BE2C (cell line): Measurements from ENCODE around the gene PCDHGA8.
"Not testable (repeated sequence)": the region's sequence is repeated elsewhere in the genome, so short reads cannot be mapped to it uniquely, and the experiment has no call there.

ENCODE experiments used
- DNase-seq: peaks from one replicate; pipeline ENCODE4 v3.0.0-alpha.2; 2020
- H3K27me3 ChIP-seq: fragments of 250-450 bp; sonication (Bioruptor Pico); 2 replicates; pipeline ENCODE4 v1.5.1; 2020; ENCODE audit warnings: mild to moderate bottlenecking
- H3K36me3 ChIP-seq: fragments of 250-450 bp; sonication (Bioruptor Pico); 2 replicates; pipeline ENCODE4 v1.5.1; 2020; ENCODE audit warnings: mild to moderate bottlenecking
- H3K4me1 ChIP-seq: fragments of 250-450 bp; sonication (Bioruptor Pico); 2 replicates; pipeline ENCODE4 v1.5.1; 2020
- H3K4me3 ChIP-seq: 2 replicates; pipeline ENCODE4 v1.5.1; 2011; ENCODE audit warnings: low read depth, low read length
- H3K9me3 ChIP-seq: fragments of 250-450 bp; sonication (Bioruptor Pico); 2 replicates; pipeline ENCODE4 v1.5.1; 2020
- CTCF ChIP-seq: IDR thresholded peaks from 2 replicates; pipeline ENCODE4 v1.5.1; 2012; ENCODE audit warnings: mild to moderate bottlenecking, low read depth, low read length

PCDHGA8 gene

GRCh38 chr5:141431286-141431685 is 38.9 kb downstream of the PCDHGA8 start:
- no peaks in the 10 kb centered on the region for H3K27me3 ChIP-seq
- no peak overlapping the region for H3K4me3 ChIP-seq
- DNase-seq, result no peak
- H3K4me1 ChIP-seq, result no peaks in the 10 kb centered on the region
- no peak for TF ChIP-seq CTCF
- peaks cover 13% of the 10 kb centered on the region; the same call in 1 of the 2 replicates for H3K36me3 ChIP-seq
- peaks cover 9% of the 10 kb centered on the region; the same call in 1 of the 2 replicates for H3K9me3 ChIP-seq

GRCh38 chr5:141432308-141432707 is 39.9 kb downstream of the PCDHGA8 start:
- not testable (repeated sequence) for DNase-seq, H3K27me3 ChIP-seq, H3K9me3 ChIP-seq, H3K4me1 ChIP-seq, H3K4me3 ChIP-seq
- H3K36me3 ChIP-seq, result peaks cover 13% of the 10 kb centered on the region; the same call in 1 of the 2 replicates

GRCh38 chr5:141432726-141433125 is 40.3 kb downstream of the PCDHGA8 start:
- not testable (repeated sequence) for H3K27me3 ChIP-seq, DNase-seq, H3K4me1 ChIP-seq, H3K9me3 ChIP-seq, H3K4me3 ChIP-seq, H3K36me3 ChIP-seq

- no peaks in the 10 kb centered on the region for H3K4me1 ChIP-seq
- DNase-seq, result no peak
- no peak for TF ChIP-seq CTCF
- no peak overlapping the region for H3K4me3 ChIP-seq
- 0 out of 2 replicates have a peak, but pooled peaks cover 4% of the 10 kb centered on the region for H3K36me3 ChIP-seq
- H3K9me3 ChIP-seq, result 0 out of 2 replicates have a peak, but pooled peaks cover 4% of the 10 kb centered on the region
- H3K27me3 ChIP-seq, result no peaks in the 10 kb centered on the region
Measured at GRCh38 chr5:141434006-141434405, 41.6 kb downstream of the PCDHGA8 start.

GRCh38 chr5:141437221-141437620 is 44.8 kb downstream of the PCDHGA8 start:
- H3K9me3 ChIP-seq, result no peaks in the 10 kb centered on the region
- no peak overlapping the region for H3K4me3 ChIP-seq
- no peak for DNase-seq
- no peaks in the 10 kb centered on the region for H3K36me3 ChIP-seq
- no peaks in the 10 kb centered on the region for H3K4me1 ChIP-seq
- H3K27me3 ChIP-seq, result no peaks in the 10 kb centered on the region
- no peak for TF ChIP-seq CTCF

- Histone ChIP-seq H3K36me3 (no peaks in the 10 kb centered on the region), H3K9me3 (no peaks in the 10 kb centered on the region), H3K27me3 (no peaks in the 10 kb centered on the region), H3K4me1 (no peaks in the 10 kb centered on the region), H3K4me3 (no peak overlapping the region)
- TF ChIP-seq CTCF, result no peak
- no peak for DNase-seq
Measured at GRCh38 chr5:141439411-141440141, 47.1 kb downstream of the PCDHGA8 start.

- H3K4me3 ChIP-seq, result no peak overlapping the region
- H3K36me3 ChIP-seq, result no peaks in the 10 kb centered on the region
- H3K9me3 ChIP-seq, result no peaks in the 10 kb centered on the region
- H3K27me3 ChIP-seq, result no peaks in the 10 kb centered on the region
- DNase-seq, result no peak
- H3K4me1 ChIP-seq, result no peaks in the 10 kb centered on the region
- no peak for TF ChIP-seq CTCF
Measured at GRCh38 chr5:141440341-141440740, 47.9 kb downstream of the PCDHGA8 start.
